NCI-H748 (cell line): ENCODE data around the gene PPP6R2.
"Not testable (repeated sequence)": the region's sequence is repeated elsewhere in the genome, so short reads cannot be mapped to it uniquely, and the experiment has no call there.

Source experiments
- DNase-seq: peaks from one replicate; lab custom pipeline; 2025; ENCODE audit not compliant: unreplicated experiment; lab: John Stamatoyannopoulos, UW

PPP6R2 gene

GRCh38 chr22:50422961-50423815, 80.1 kb downstream of the PPP6R2 start:
- DNase-seq = no peak

- DNase-seq = no peak
These were observed 80.8 kb downstream of the PPP6R2 start for GRCh38 chr22:50423956-50424355.

- no peak for DNase-seq
These were observed 82.2 kb downstream of the PPP6R2 start for GRCh38 chr22:50425179-50425916.

GRCh38 chr22:50432131-50432876, 89.2 kb downstream of the PPP6R2 start:
- no peak for DNase-seq

DNA sequence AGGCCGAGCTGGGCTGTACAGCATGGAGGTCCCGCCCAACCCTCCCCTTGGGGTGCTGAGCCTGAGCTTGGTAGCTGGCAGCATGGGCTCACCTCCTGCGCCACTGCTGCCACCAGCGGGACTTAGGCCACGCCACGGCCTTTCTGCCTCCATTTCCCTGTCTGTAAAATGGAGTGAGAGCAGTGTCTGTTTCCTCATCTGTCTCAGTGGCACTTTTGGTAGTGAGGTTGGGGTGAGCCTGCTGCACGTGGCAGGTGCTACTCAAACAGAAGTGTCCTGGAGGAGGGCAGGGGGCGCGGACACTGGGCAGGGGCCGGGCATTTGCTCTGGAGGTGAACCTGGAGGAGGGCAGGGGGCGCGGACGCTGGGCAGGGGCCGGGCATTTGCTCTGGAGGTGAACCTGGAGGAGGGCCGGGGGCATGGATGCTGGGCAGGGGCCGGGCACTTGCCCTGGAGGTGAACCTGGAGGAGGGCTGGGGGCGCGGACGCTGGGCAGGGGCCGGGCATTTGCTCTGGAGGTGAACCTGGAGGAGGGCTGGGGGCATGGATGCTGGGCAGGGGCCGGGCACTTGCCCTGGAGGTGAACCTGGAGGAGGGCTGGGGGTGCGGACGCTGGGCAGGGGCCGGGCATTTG, 89.9 kb downstream of the PPP6R2 start:
- not testable (repeated sequence) for DNase-seq

DNA sequence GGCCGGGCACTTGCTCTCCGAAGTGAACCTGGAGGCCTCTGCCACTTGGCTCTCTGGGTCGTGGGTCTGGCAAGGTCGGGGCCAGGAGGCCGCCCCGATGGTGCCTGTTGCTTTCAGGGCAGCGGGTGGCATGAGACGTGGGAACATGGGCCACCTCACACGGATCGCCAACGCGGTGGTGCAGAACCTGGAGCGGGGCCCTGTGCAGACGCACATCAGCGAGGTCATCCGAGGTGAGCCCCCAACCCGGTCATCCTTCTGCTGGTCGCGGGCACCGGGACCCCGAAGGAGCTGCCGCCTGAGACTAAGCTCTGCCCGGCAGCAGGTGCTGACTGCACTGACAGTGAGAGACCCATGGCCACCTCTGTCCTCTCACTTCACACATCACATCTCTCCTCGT, 91.7 kb downstream of the PPP6R2 start:
- no peak for DNase-seq

- DNase-seq = no peak
These were observed 92.3 kb downstream of the PPP6R2 start for GRCh38 chr22:50435291-50436014.

DNA sequence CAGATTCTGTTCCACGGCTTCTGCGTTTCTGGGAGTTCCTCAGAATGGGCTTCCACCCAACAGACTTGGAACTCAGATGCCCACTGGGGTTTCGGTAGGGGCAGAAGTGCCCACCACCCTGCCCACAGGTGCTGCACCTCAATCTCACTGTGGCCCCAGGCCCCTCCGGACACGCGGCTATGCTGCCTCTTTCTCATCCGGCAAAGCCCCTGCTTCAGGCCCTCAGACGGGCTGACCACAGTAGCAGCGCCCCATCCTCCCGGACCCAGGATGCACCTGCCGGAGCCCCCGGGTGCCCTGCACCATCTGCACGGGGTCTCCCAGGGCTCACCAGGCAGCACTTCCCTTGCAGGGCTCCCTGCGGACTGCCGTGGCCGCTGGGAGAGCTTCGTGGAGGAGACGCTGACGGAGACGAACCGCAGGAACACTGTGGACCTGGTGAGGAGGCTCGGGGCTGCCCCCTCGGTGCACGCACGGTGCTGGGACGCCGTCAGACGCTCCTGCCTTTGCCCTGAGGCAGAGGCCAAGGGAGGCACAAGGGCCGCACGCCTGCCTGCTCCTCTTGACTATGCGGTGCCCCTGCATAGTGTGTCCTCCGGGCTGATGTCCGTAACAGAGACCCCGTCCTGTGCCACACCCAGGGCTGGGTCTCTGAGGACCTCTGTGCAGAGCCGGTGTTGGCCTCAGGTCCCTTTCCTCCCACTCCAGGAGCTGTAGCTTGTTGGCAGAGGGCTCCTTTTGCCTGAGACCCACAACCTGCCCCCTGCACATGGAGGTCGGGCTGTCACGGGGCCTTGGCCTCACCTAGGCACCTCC, 93.1 kb downstream of the PPP6R2 start:
- DNase-seq = no peak

- DNase-seq = no peak
These were observed 93.8 kb downstream of the PPP6R2 start for GRCh38 chr22:50436841-50437341.

- DNase-seq = no peak
These were observed 94.6 kb downstream of the PPP6R2 start for GRCh38 chr22:50437511-50438304.

- DNase-seq = no peak
These were observed 95.5 kb downstream of the PPP6R2 start for GRCh38 chr22:50438305-50439275.

DNA sequence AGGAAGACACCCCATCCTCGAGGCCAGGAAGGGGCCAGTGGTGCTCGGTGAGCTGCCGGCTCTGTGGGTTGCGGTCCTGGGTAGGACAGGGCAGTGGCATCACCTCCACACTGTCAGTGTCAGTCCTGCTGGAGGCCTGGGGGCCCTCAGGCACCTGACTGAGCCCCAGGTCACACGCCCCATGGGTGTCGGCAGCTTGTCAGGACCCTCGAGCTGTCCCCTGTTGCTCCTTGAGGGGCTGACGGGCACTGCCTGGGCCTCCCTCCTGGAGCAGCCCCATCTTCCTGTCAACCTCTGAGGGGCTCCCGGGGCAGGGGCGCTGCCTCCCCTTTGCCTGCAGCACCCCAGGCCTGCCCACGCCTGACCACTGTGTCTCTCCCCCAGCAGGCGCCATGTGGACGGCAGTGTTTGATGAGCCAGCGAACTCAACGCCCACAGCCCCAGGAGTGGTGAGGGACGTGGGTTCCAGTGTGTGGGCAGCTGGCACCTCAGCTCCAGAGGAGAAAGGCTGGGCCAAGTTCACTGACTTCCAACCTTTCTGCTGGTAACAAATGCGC, 96.3 kb downstream of the PPP6R2 start:
- no peak for DNase-seq

GRCh38 chr22:50439871-50440331, 96.8 kb downstream of the PPP6R2 start:
- no peak for DNase-seq

GRCh38 chr22:50440544-50441249, 97.6 kb downstream of the PPP6R2 start:
- DNase-seq = no peak

DNA sequence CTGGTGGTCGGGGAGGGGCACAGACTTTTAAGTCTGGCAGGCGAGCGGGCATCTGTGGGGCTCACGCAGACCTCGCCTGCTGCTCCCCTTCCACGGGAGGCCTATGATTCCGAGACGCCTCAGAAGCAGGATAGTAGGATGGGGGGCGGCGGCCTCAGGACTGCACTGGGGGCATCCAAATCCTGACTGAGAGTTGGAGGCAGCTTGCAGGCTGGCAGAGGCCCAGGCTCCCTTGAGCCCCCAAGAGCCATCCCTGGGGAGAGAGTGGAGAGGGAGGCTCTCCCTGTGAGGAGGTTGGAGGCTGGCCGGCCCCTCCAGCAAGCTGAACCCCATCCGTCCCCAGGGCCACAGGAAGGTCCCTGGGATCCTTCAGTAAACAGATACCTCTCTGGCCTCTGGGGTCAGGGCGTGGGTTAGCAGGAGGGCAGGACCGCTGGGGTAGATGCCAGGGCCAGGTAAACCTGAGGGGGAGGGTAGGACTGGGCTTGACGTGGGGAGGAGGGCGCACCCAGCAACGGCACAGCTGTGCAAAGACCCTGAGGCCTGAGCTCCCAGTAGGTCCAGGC, 98.4 kb downstream of the PPP6R2 start:
- no peak for DNase-seq

DNA sequence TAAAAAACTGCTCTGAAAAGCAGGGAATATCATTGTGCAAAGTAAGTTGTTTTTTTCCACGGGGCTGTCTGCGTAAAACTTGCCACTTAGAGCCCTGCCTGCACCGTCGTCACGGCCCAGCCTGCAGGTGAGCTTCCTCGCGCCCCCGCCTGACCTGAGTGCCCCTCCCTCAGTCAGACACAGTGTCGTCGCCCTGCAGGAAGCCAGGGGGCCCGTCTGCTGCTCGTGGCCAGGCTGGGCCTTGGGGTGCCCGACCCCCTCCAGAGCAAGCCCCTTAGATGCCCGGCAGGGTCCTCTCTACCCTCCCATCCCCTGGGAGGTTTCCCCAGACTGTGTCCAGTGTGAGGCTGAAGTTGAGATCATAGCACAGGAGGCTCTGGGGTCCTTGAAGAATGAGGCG, 100.1 kb downstream of the PPP6R2 start:
- DNase-seq = no peak
